PC-3 (cell line): ENCODE data around the gene NFU1. TPM values are rescaled to one million over a fixed set of nuclear protein-coding genes. Genes with fewer than 3 reads are reported as not detected.

Source experiments
- ATAC-seq: fragments of 200-7000 bp; cut with Tn5 transposase; 2 replicates; pipeline ENCODE4 v1.9.1; 2020; ENCODE audit warnings: mild to moderate bottlenecking, moderate library complexity
- BruUV-seq: library from RNA; stranded (reverse); fragments of 400-500 nt; replicated peaks from 2 replicates; lab custom pipeline; 2021; lab: Mats Ljungman, UMichigan
- CTCF ChIA-PET: fragments of 300-600 bp; sonication (Branson Sonifier 250); formaldehyde crosslinking; loops from one replicate; lab custom pipeline; 2022; ENCODE audit warnings: antibody characterized with exemption; lab: Charles Lee
- POLR2A ChIA-PET: fragments of 300-600 bp; sonication (Branson Sonifier 250); formaldehyde crosslinking; loops from one replicate; lab custom pipeline; 2022; ENCODE audit warnings: antibody characterized with exemption; ENCODE audit not compliant: unreplicated experiment; lab: Charles Lee
- DNase-seq: peaks from one replicate; pipeline ENCODE4 v3.0.0-alpha.2; 2015
- H2AFZ ChIP-seq: fragments of 300-600 bp; sonication (generic); 2 replicates; pipeline ENCODE4 v1.6.0; 2016; ENCODE audit warnings: antibody characterized with exemption, low read length
- H3F3A ChIP-seq: fragments of 300-600 bp; sonication (generic); one replicate; pipeline ENCODE4 v1.6.0; 2017; ENCODE audit warnings: antibody characterized with exemption, low read length, control low read depth, mild to moderate bottlenecking; ENCODE audit not compliant: unreplicated experiment
- H3K27ac ChIP-seq: fragments of 300-600 bp; sonication (generic); 2 replicates; pipeline ENCODE4 v1.5.1; 2016; ENCODE audit warnings: mild to moderate bottlenecking, low read length
- H3K27me3 ChIP-seq: fragments of 300-600 bp; sonication (generic); 2 replicates; pipeline ENCODE4 v1.6.1; 2016; ENCODE audit warnings: low read length, mixed read lengths
- H3K36me3 ChIP-seq: fragments of 300-600 bp; sonication (generic); 2 replicates; pipeline ENCODE4 v1.6.1; 2016; ENCODE audit warnings: low read depth, mixed run types, low read length, mixed read lengths
- H3K4me1 ChIP-seq: fragments of 300-600 bp; sonication (generic); 2 replicates; pipeline ENCODE4 v1.5.1; 2016; ENCODE audit warnings: low read length; ENCODE audit not compliant: insufficient read depth
- H3K4me2 ChIP-seq: fragments of 300-600 bp; sonication (generic); 2 replicates; pipeline ENCODE4 v1.6.0; 2016; ENCODE audit warnings: low read length
- H3K4me3 ChIP-seq: fragments of 300-600 bp; sonication (generic); 2 replicates; pipeline ENCODE4 v1.5.1; 2016; ENCODE audit warnings: mild to moderate bottlenecking, low read length, mixed read lengths
- H3K79me2 ChIP-seq: fragments of 300-600 bp; sonication (generic); 2 replicates; pipeline ENCODE4 v1.6.1; 2017; ENCODE audit warnings: low read length, mixed read lengths
- H3K9ac ChIP-seq: fragments of 300-600 bp; sonication (generic); 2 replicates; pipeline ENCODE4 v1.6.0; 2016; ENCODE audit warnings: mild to moderate bottlenecking, low read length
- H3K9me2 ChIP-seq: fragments of 300-600 bp; sonication (generic); replicated peaks from 2 replicates; pipeline ENCODE4 v1.6.1; 2016; ENCODE audit warnings: mixed run types, low read length, mixed read lengths
- H3K9me3 ChIP-seq: fragments of 300-600 bp; sonication (generic); 2 replicates; pipeline ENCODE4 v1.6.1; 2016; ENCODE audit warnings: low read length, mixed read lengths
- H4K20me1 ChIP-seq: fragments of 300-600 bp; sonication (generic); 2 replicates; pipeline ENCODE4 v1.6.1; 2016; ENCODE audit warnings: low read length, mixed read lengths
- EZH2 ChIP-seq: fragments of 300-600 bp; sonication (generic); IDR thresholded peaks from one replicate; pipeline ENCODE4 v1.6.1; 2017; ENCODE audit warnings: antibody characterized with exemption, mild to moderate bottlenecking, low read length; ENCODE audit not compliant: unreplicated experiment
- EZH2phosphoT487 ChIP-seq: fragments of 300-600 bp; sonication (generic); IDR thresholded peaks from 2 replicates; pipeline ENCODE4 v1.6.1; 2018; ENCODE audit warnings: mild to moderate bottlenecking, antibody characterized with exemption, low read length, borderline replicate concordance
- intact Hi-C: fragments of 100-400 bp; cut with micrococcal nuclease; formaldehyde crosslinking; loops from 2 replicates; pipeline ENCODE4 v1.9.0; 2023
- total RNA-seq: library from RNA; depleted of rRNA; stranded (reverse); fragments of >200 nt; gene quantifications from 2 replicates; pipeline ENCODE4 v1.2.3, GENCODE V29; 2014
- TF ChIP-seq, protein P1 (sequence below): fragments of 300-600 bp; sonication (generic); conservative IDR thresholded peaks from 2 replicates; pipeline ENCODE4 v1.5.1; 2017; ENCODE audit warnings: antibody characterized with exemption, low read depth, mild to moderate bottlenecking, low read length

NFU1 gene
- total RNA-seq, 1 experiment from 2014 or later, result 45.6 TPM

GRCh38 chr2:69400121-69400520 is 37.1 kb downstream of the NFU1 start:
- TF ChIP-seq EZH2phosphoT487 (no peak), EZH2 (no peak)
- TF ChIP-seq, protein P1, sequence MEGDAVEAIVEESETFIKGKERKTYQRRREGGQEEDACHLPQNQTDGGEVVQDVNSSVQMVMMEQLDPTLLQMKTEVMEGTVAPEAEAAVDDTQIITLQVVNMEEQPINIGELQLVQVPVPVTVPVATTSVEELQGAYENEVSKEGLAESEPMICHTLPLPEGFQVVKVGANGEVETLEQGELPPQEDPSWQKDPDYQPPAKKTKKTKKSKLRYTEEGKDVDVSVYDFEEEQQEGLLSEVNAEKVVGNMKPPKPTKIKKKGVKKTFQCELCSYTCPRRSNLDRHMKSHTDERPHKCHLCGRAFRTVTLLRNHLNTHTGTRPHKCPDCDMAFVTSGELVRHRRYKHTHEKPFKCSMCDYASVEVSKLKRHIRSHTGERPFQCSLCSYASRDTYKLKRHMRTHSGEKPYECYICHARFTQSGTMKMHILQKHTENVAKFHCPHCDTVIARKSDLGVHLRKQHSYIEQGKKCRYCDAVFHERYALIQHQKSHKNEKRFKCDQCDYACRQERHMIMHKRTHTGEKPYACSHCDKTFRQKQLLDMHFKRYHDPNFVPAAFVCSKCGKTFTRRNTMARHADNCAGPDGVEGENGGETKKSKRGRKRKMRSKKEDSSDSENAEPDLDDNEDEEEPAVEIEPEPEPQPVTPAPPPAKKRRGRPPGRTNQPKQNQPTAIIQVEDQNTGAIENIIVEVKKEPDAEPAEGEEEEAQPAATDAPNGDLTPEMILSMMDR, result no peak
- Histone ChIP-seq H3K9me3 (no peaks in the 10 kb centered on the region), H3K4me1 (peaks cover 4% of the 10 kb centered on the region; the same call in 1 of the 2 replicates), H3K4me3 (no peak overlapping the region), H3K79me2 (no peaks in the 10 kb centered on the region), H4K20me1 (no peaks in the 10 kb centered on the region), H2AFZ (no peak overlapping the region), H3K27me3 (no peaks in the 10 kb centered on the region), H3K4me2 (no peak overlapping the region), H3F3A (no peaks in the 10 kb centered on the region), H3K9me2 (no peaks in the 10 kb centered on the region), H3K36me3 (peaks cover 8% of the 10 kb centered on the region; the same call in 1 of the 2 replicates), H3K9ac (no peak overlapping the region), H3K27ac (no peak overlapping the region)
- no TSS peak for BruUV-seq
- ChIA-PET POLR2A (no interaction called here), CTCF (no interaction called here)
- ATAC-seq, result no peak
- DNase-seq, result no peak
- intact Hi-C loops, result no loop called here

- Histone ChIP-seq H3K4me1 (peaks cover 4% of the 10 kb centered on the region; the same call in 1 of the 2 replicates), H3K9ac (no peak overlapping the region), H3K27me3 (no peaks in the 10 kb centered on the region), H2AFZ (no peak overlapping the region), H3K27ac (no peak overlapping the region), H3F3A (no peaks in the 10 kb centered on the region), H3K9me3 (no peaks in the 10 kb centered on the region), H3K36me3 (peaks cover 8% of the 10 kb centered on the region; the same call in 1 of the 2 replicates), H4K20me1 (no peaks in the 10 kb centered on the region), H3K4me3 (no peak overlapping the region), H3K79me2 (no peaks in the 10 kb centered on the region), H3K4me2 (no peak overlapping the region), H3K9me2 (no peaks in the 10 kb centered on the region)
- intact Hi-C loops, result no loop called here
- no peak for DNase-seq
- no peak for ATAC-seq
- ChIA-PET POLR2A (no interaction called here), CTCF (no interaction called here)
- TF ChIP-seq EZH2 (no peak), EZH2phosphoT487 (no peak)
- TF ChIP-seq, protein P1, result no peak
- no TSS peak for BruUV-seq
Observed at GRCh38 chr2:69397234-69397633, 40.0 kb downstream of the NFU1 start.

DNA sequence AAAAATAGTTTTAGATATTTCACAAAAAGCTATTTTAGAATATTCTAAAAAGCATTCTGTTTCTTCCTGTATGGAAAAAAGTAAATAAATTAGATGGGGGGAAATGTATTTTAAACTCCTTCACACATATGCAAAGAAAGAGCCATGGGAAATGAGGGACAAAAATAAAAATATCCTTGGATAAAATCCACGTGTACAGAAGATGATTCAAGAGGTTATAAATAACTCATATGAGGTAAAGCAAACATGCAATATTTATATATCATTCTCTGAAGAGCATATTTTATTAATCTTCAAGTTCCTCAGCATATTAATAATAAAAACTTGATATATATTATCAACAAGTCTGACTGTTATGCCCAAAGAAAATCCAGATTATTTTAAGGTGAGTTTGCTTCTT is 41.4 kb downstream of the NFU1 start:
- no TSS peak for BruUV-seq
- ChIA-PET CTCF (no interaction called here), POLR2A (interaction anchor here (0.6 kb wide), 1 partner anchor 40 kb away, joined by 8 read pairs; no protein-coding TSS in a partner anchor)
- Histone ChIP-seq H3K27ac (no peak overlapping the region), H3K9me3 (no peaks in the 10 kb centered on the region), H3K4me2 (0 out of 2 replicates have a peak overlapping the region, but pooled peaks have one; percentile 25), H4K20me1 (no peaks in the 10 kb centered on the region), H3K4me1 (peaks cover 4% of the 10 kb centered on the region; the same call in 1 of the 2 replicates), H2AFZ (no peak overlapping the region), H3K79me2 (no peaks in the 10 kb centered on the region), H3K36me3 (peaks cover 8% of the 10 kb centered on the region; the same call in 1 of the 2 replicates), H3K9ac (no peak overlapping the region), H3K9me2 (no peaks in the 10 kb centered on the region), H3F3A (no peaks in the 10 kb centered on the region), H3K4me3 (no peak overlapping the region), H3K27me3 (no peaks in the 10 kb centered on the region)
- intact Hi-C loops, result no loop called here
- TF ChIP-seq EZH2, result no peak
- no peak for TF ChIP-seq EZH2phosphoT487
- 0 out of 2 replicates have a peak, but pooled peaks have one; percentile 38 for ATAC-seq
- DNase-seq, result no peak
